ENCODE data around the gene HACD1.

GRCh38 chr10:17626656-17627055 lies 9.5 kb upstream of the HACD1 start:
- TF ChIP-seq CTCF (IDR thresholded peaks at IDR 0.05): no peak
- TF ChIP-seq EZH2 (IDR thresholded peaks at IDR 0.05): no peak
- no peak for TF ChIP-seq EZH2phosphoT487 (IDR thresholded peaks at IDR 0.05)
